ENCODE measurements around the gene GFER. TPM values are rescaled to one million over a fixed set of nuclear protein-coding genes. Genes with fewer than 3 reads are reported as not detected.

GFER gene
- 9.9 and 13.1 TPM in 2 replicates for total RNA-seq

GRCh38 chr16:1983544-1984346 is at the start of gene GFER:
Gene GFER, plus strand, starts transcription at chr16:1984193. Its CDS starts 26 bp downstream, at chr16:1984219.

GRCh38 chr16:1942810-1943726 is 40.9 kb upstream of the GFER start, which contains the start of gene MSRB1:
Gene MSRB1, minus strand, starts transcription at chr16:1943199. Its CDS starts 43 bp downstream, at chr16:1943156.

GRCh38 chr16:1959269-1960039 is 24.5 kb upstream of the GFER start, which contains the start of gene NDUFB10:
Gene NDUFB10, plus strand, starts transcription at chr16:1959538. Its CDS starts 87 bp downstream, at chr16:1959625.

GRCh38 chr16:1964506-1965395 is 19.2 kb upstream of the GFER start, which contains the start of gene RPS2:
Gene RPS2, minus strand, starts transcription at chr16:1964826. Its CDS starts 201 bp downstream, at chr16:1964625.

GRCh38 chr16:1966460-1966859 is 17.5 kb upstream of the GFER start, which contains the start of gene RNF151:
Gene RNF151, plus strand, starts transcription at chr16:1966856. Its CDS starts 26 bp downstream, at chr16:1966882.

GRCh38 chr16:1971796-1972489 is 12.1 kb upstream of the GFER start, which contains the start of gene TBL3:
Gene TBL3, plus strand, starts transcription at chr16:1972053. Its CDS starts 112 bp downstream, at chr16:1972165.

GRCh38 chr16:1981398-1981836 is 2.6 kb upstream of the GFER start, which contains the start of gene NOXO1:
Gene NOXO1, minus strand, starts transcription at chr16:1981469. Its CDS starts 290 bp downstream, at chr16:1981179.

GRCh38 chr16:1989209-1990100 is 5.5 kb downstream of the GFER start, which contains the start of gene SYNGR3:
Gene SYNGR3, plus strand, starts transcription at chr16:1989970. Its CDS starts 133 bp downstream, at chr16:1990103.

GRCh38 chr16:2009791-2010510 is 26.0 kb downstream of the GFER start, which contains the start of gene ZNF598:
Gene ZNF598, minus strand, starts transcription at chr16:2009821.

GRCh38 chr16:2019518-2019920 is 35.5 kb downstream of the GFER start, which contains the start of gene NPW:
Gene NPW, plus strand, starts transcription at chr16:2019785.

GRCh38 chr16:2026461-2027023 is 42.5 kb downstream of the GFER start, which contains the start of gene NHERF2:
Gene NHERF2, plus strand, starts transcription at chr16:2026902. Its CDS starts 104 bp downstream, at chr16:2027006.

Small RNAs within 50 kb of the gene (small RNA-seq; reads per million reads assigned to genes)
- gene AC005363.2 (0.08 reads per million), gene RN7SL219P (not detected), gene SNORA10 (not detected), gene SNORA64 (not detected)

Other genes with a start within 250 kb of the GFER start
- 29.9 and 37.5 TPM in 2 replicates for gene NME3, start 212.7 kb upstream of the GFER start, total RNA-seq
- 11.7 and 18.4 TPM in 2 replicates for gene EME2, start 211.4 kb upstream of the GFER start, total RNA-seq
- 68.0 and 88.2 TPM in 2 replicates for gene MRPS34, start 211.1 kb upstream of the GFER start, total RNA-seq
- gene SPSB3, start 201.6 kb upstream of the GFER start, total RNA-seq = 20.3 and 27.2 TPM in 2 replicates
- 69.8 and 79.4 TPM in 2 replicates for gene NUBP2, start 201.2 kb upstream of the GFER start, total RNA-seq
- gene IGFALS, start 190.5 kb upstream of the GFER start, total RNA-seq = under 0.01 TPM in 1 of 2 replicates, not detected in the other
- 14.7 and 24.3 TPM in 2 replicates for gene HAGH, start 157.4 kb upstream of the GFER start, total RNA-seq
- gene FAHD1, start 157.0 kb upstream of the GFER start, total RNA-seq = 52.6 and 61.7 TPM in 2 replicates
- not detected in 2 replicates for gene MEIOB, start 112.0 kb upstream of the GFER start, total RNA-seq
- not detected in 2 replicates for gene HS3ST6, start 65.8 kb upstream of the GFER start, total RNA-seq
- 12.7 and 15.4 TPM in 2 replicates for gene MSRB1, start 41.0 kb upstream of the GFER start, total RNA-seq
- gene RPL3L, start 29.5 kb upstream of the GFER start, total RNA-seq = not detected in 2 replicates
- 133 and 161 TPM in 2 replicates for gene NDUFB10, start 24.7 kb upstream of the GFER start, total RNA-seq
- gene RPS2, start 19.4 kb upstream of the GFER start, total RNA-seq = 1,799 and 3,882 TPM in 2 replicates
- gene RNF151, start 17.3 kb upstream of the GFER start, total RNA-seq = not detected in 2 replicates
- gene TBL3, start 12.1 kb upstream of the GFER start, total RNA-seq = 49.2 and 51.6 TPM in 2 replicates
- gene NOXO1, start 2.7 kb upstream of the GFER start, total RNA-seq = 0.39 TPM in 1 of 2 replicates, not detected in the other
- gene SYNGR3, start 5.8 kb downstream of the GFER start, total RNA-seq = 0.73 and 1.4 TPM in 2 replicates
- gene ZNF598, start 25.6 kb downstream of the GFER start, total RNA-seq = 26.8 and 35.0 TPM in 2 replicates
- gene NPW, start 35.6 kb downstream of the GFER start, total RNA-seq = 1.5 TPM in 1 of 2 replicates, not detected in the other
- gene NHERF2, start 42.7 kb downstream of the GFER start, total RNA-seq = 4.8 and 5.1 TPM in 2 replicates
- gene NTHL1, start 63.6 kb downstream of the GFER start, total RNA-seq = 19.7 and 31.6 TPM in 2 replicates
- 56.2 and 62.2 TPM in 2 replicates for gene TSC2, start 63.8 kb downstream of the GFER start, total RNA-seq
- gene PKD1, start 151.7 kb downstream of the GFER start, total RNA-seq = 95.8 and 107 TPM in 2 replicates
- under 0.01 and 0.20 TPM in 2 replicates for gene RAB26, start 164.4 kb downstream of the GFER start, total RNA-seq
- 61.0 and 70.0 TPM in 2 replicates for gene TRAF7, start 171.6 kb downstream of the GFER start, total RNA-seq
- under 0.01 and 0.73 TPM in 2 replicates for gene CASKIN1, start 212.4 kb downstream of the GFER start, total RNA-seq
- 26.0 and 36.7 TPM in 2 replicates for gene MLST8, start 221.3 kb downstream of the GFER start, total RNA-seq
- 0.37 and 1.6 TPM in 2 replicates for gene BRICD5, start 226.7 kb downstream of the GFER start, total RNA-seq
- gene PGP, start 230.6 kb downstream of the GFER start, total RNA-seq = 17.3 and 23.5 TPM in 2 replicates
- gene E4F1, start 239.4 kb downstream of the GFER start, total RNA-seq = 30.1 and 34.4 TPM in 2 replicates

Data from subcutaneous preadipocyte (primary cell).